Inflammatory macrophage treated with lipopolysaccharide for 4 hours (primary cell): ENCODE data around the gene GIT1.
A peak's percentile ranks its signal among the peaks of the same experiment; 100 is the strongest.

Source experiments
- DNase-seq: peaks from one replicate; pipeline ENCODE4 v3.0.0-alpha.2; 2020

The GIT1 gene, protein sequence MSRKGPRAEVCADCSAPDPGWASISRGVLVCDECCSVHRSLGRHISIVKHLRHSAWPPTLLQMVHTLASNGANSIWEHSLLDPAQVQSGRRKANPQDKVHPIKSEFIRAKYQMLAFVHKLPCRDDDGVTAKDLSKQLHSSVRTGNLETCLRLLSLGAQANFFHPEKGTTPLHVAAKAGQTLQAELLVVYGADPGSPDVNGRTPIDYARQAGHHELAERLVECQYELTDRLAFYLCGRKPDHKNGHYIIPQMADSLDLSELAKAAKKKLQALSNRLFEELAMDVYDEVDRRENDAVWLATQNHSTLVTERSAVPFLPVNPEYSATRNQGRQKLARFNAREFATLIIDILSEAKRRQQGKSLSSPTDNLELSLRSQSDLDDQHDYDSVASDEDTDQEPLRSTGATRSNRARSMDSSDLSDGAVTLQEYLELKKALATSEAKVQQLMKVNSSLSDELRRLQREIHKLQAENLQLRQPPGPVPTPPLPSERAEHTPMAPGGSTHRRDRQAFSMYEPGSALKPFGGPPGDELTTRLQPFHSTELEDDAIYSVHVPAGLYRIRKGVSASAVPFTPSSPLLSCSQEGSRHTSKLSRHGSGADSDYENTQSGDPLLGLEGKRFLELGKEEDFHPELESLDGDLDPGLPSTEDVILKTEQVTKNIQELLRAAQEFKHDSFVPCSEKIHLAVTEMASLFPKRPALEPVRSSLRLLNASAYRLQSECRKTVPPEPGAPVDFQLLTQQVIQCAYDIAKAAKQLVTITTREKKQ

DNA sequence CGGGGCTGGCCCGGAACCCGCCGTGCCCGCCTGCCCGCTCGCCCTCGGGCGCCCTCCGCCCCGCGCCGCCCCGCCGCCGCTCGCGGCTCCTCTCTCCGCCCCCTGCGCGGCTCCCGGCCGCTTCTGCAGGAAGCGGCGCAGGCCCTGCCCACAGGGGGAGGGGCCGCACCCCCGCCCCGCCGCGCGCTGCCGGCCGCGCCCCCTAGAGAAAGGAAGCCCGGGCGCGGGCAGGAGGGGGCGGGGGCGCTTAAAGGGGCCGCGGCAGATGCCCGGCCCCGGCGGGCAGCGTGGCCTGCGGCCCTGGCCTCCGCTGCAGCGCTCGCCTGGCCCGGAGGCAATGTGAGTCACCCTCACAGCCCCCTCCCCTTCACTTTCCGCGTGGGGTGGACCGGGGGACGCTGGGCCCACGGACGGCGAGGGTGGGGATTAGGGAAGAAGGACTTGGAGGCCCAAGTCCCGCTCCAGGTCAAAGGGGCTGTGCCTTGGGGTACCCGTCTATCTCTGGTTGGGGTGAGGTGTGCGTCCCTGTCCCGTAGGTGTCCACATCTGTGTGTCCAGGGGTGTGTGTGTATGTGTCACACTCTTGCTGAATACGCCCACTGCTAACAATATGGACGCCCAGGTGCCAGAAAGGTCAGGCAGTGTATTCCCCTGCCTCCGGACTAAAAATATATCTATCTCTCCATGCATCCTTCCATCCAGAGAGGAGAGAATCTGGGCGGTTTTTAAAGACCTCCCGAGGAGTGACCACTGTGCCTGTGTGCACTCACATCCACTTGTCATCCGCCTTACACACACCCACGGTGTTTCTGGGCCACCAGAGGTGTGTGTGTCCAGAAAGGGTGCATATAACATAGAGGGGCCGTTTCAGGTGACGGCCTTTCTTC is at the start of gene GIT1:
GIT1 (minus strand) TSS at position 125 of the 887 bp plus-strand sequence. CDS start 270 bp downstream, outside the sequence.
- DNase-seq: peak; percentile 89

- DNase-seq: no peak
These were observed 44.4 kb upstream of the GIT1 start for GRCh38 chr17:29633886-29634285.

GRCh38 chr17:29630630-29631193 is 41.3 kb upstream of the GIT1 start:
- no peak for DNase-seq

- DNase-seq: no peak
These were observed 40.4 kb upstream of the GIT1 start for GRCh38 chr17:29629839-29630238.

GRCh38 chr17:29628644-29629043 is 39.2 kb upstream of the GIT1 start:
- DNase-seq: no peak

DNA sequence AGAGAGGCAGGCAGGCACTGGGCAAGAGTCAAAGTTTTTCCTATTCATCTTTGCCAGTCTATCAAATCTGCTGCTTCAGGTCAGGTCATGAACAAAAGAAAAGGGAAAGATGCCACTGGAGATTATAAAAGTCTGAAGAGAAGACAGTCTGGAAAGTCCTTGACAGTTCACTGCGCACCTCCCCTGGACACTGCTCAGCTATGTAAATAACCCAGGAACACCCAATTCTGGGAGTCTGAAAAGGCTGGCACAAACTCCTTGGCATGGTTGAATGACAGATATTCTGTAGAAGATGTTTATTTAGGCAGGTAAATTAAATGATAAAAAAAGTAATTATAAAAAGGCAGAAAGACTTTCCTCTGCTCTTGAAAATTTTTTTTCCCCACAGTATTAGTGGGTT is 38.5 kb upstream of the GIT1 start:
- no peak for DNase-seq

DNA sequence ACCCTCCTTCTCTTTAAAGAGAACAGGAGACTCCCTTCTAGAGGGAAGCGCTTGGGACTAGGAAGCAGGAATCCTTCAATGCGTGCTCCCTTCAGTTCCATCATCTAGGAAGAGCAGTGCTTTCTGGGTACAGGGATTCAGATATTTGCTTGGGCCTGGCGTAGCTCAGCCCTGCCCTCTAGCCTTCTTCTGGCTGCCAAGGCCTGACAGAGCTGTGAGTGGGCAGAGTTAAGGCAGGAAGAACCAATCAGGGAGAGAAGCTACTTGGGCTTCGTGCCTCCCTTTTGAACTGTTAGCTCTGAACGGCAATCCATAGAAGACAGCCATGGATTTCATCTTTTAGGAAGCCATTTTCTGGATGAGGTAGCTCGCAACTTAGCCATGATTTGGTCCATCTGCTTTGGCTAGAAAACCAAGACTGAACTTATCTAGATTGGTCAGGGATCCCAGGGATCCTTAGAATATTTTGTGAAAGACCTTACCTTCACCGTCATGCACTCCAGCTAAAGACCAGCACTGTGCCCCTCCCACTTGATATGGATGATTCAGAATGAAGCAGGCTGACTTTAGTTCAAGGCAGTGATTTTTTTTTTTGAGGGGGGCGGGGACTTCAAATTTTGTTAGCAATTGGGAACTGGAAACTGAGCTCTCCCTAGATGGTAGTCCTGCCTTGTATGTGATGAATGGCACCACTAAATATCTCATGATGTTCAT is 35.7 kb upstream of the GIT1 start:
- DNase-seq: no peak

DNA sequence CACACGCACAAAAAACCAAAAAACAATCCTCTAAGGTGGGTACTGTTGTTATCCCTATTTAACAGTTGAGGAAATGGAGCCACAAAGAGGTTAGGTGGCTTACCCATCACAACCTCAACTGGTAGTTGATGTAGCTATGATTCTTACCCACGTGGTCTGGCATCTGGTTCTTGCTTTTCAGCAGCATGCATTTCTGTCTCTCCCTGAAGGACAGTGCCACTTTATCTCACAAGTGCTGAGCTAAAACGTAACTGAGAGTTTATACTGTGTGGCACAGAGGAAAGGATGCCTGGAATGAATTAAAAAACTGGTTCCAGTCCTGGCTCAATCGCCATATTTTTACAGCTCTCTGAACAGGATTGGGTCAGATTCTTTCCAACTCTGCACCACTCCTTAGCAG is 35.1 kb upstream of the GIT1 start:
- no peak for DNase-seq

- DNase-seq: no peak
These were observed 33.8 kb upstream of the GIT1 start for GRCh38 chr17:29623283-29623647.

DNA sequence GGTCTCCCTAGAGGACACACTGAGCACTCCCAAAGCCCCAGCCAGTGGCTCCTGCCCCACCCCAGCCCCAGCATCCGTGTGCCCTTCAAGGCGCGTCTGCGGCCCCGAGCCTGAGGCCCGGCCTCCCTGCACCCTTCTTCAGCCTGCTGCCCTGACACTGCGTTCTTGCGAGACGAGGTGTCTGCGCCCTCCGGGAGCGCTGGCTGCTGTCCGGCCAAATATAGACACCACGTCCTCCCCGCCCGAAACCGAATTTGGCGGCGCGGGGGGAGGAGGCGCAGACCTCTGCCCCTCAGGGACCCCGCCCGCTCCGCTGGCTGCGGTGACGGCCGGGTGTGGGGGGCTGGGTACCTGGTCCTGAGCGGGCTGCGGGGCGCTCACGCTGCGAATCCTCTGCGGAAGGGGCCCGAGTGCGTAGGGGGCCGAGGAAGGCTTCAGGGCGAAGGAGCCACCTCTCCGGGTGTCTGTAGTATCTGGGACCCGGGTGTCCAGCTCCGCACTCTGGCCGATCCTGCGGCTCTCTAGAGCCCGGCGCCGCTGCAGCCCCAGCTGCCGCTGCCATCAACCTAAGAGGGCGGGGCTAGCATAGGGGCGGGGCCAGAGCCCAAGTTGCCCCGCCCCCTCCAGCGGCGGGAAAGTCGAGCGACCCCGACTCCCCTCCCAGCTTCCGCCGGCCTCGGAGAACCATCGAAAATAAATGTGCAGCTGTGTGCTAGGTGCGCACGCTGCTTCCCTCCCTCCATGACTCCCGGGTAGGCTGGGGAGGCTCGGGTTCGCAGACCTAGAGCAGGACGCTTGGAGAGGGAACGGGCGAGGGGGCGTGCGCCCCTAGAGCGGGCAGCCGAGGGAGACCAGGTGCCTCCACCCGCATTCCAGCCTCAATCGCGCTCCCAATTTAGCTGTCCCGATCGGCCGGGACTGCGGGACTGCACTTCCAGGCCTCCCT is 33.2 kb upstream of the GIT1 start, which contains the start of gene CORO6:
CORO6 (minus strand) TSS at position 576 of the 946 bp plus-strand sequence. CDS start 1,491 bp downstream, outside the sequence.
- no peak for DNase-seq

DNA sequence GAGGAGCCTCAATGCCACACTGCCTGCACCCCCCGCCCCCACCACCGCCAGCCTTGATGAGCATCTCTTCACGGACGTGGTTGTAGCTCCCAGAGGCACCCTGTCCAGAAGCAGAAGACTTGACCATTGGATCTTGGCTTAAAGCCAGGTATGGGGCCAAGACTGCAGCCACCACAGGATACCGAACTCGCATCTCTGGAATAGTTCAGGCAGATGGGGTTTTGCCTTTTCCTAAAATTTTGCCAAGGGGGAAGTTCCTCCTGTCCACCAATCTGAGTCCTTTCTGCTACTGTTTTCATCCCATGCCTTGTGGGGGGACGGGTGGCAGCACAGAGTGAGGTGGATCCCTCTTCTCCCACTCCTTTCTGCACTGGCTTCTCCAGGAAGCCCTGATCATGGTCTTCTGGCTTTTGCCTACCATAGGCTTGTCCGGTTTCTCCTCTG is 32.3 kb upstream of the GIT1 start:
- DNase-seq: no peak

DNA sequence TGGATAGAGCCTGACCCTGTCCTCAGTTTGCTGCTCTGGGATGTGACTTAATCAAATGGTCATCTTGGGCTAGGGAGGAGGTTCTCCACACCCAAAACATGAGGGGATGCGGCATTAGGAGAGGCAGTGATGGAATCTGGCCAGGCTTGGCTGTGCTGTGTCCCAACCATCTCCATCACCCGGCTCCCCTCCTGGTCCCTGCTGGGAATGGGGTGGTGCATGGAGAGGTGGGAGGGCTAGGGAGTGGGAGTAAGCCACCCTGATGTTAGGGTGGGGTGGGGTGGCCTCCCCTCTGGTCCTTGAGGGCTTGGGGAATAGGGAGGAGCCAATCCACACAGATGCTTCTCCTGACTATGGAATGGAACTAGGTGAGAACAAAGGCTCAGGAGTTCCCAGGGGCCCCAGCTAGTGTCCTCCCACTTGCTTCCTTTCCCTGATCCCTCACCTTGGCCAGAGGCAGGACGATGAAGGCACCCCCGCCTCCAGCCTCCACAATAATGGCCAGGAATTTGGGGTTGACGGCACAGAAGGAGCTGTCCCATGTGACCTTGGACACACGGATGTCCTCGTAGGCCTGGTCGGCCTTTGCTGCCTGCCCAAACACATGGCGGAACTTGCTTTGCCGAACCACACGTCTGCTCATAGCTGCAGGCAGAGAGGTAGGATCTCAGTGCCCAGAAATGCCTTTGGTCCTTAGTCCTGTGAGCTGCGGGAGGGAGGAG is 31.5 kb upstream of the GIT1 start:
- DNase-seq: no peak

DNA sequence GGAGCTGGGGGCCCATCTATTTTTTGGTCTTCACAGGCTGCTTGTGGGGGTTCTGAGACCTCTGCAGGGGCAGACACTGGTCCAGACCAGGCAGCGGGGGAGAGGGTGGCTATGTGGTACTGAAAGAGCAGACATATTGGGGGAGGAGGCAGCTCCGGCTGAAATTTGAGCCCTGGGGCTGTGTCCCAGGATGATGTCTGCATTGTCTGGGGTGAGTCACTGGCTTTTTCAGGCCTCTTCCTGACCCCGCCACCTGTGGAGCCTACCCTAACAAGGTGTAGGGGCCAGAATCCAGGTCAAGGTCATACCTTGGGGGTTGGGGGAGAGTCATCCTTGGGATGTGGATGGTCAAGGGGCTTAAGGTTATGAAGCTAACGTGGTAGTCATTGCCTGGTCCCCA is 30.8 kb upstream of the GIT1 start:
- no peak for DNase-seq

GRCh38 chr17:29619251-29619650 is 29.8 kb upstream of the GIT1 start:
- no peak for DNase-seq

DNA sequence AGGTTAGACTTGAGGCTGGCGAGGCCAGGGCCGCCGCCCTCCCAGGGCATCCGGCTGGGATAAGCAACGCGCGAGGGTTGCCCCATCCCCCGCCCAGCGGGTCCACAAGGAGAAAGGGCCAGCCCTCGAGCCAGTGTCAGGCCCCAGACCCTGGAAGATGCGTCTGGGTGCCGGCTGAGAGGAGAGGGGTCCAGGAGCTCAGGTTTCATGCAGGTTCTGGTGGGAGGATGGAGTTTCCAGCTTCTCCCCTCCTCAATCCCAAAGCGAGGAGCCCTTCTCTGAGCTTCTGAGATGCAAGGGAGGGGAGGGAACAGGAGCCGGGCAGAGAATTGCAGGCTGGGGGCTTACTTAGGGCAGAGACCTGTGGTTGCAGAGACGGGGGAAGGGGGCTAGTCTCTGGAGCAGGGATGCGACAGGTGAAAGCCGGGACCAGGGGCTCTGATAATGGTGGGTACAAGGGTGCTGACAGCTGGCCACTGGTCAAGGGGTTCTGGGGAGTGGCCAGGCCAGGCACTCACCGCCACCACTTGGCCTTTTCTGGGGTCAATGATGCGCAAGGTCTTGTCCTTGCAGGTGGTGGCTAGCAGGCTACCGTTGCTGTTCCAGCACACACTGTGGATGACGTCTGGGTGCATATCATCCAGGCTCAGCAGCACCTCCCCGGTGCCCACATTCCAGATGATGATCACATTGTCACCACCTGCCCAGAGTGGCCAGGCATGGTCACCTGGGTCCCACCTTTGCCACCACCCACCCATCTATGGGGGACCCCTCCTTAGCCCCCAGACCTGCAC is 29.0 kb upstream of the GIT1 start:
- DNase-seq: no peak

GRCh38 chr17:29617481-29618271 is 28.2 kb upstream of the GIT1 start:
- DNase-seq: peak; percentile 88

DNA sequence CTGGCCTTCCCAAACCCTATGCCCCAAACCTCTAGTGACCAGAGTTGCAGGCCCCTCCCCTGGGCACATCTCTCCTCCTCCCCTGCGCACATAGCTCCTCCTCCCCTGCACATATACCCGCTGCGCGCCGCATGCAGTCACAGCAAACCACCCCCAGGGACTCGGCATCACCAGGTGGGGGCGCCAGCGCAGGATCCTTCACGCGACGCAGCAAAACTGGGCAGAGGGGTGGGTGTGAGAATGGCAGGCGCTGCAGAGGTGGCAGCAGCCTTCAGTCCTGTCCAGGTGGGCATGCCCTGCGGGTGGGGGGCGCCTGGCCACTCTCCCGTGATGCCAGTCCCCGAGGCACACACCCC is 27.7 kb upstream of the GIT1 start:
- peak; percentile 81 for DNase-seq

DNA sequence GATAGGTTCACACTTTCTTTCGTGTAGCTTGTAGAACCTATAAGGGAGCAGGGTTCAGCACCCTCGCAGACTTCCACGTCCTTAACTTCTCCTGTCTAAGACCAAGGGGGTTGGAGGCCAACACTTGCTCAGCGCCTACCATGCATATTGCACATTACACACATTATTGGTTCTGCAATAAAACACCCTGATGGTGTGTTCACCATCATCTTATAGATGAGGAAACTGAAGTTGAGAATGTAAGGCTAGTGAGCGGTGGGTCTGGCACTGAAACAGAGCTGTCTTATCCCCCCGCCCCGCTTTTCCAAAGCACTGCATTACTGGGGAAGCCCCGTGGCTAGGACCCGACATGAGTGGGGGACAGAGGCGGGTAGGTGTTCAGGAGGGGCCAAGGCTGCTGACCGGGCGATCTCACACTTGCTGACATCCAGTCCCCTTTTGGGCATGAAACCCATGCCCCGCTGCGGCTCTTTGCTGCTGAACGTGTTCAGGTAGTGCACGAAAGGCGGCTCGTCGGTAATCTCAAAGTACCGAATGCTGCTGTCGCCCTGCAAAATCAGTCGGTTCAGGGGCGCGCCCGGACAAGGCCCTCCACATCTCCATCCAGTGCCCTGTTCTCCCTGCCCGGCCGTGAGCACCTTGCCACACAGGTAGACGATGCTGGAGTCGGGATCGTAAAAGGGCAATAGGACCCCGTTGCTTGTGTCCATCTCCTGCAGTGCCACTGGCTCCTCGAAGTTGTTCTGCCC is 27.0 kb upstream of the GIT1 start:
- peak; percentile 9 for DNase-seq
